HUES6 (cell line): ENCODE measurements around the gene LRBA.

Source experiments
- H3K27ac ChIP-seq: 2 replicates; pipeline ENCODE4 v1.7.0; 2013; ENCODE audit warnings: low read depth, mild to moderate bottlenecking, low read length, inconsistent platforms
- H3K27me3 ChIP-seq: 2 replicates; pipeline ENCODE4 v1.6.1; 2013; ENCODE audit warnings: low read length; ENCODE audit not compliant: control insufficient read depth, insufficient read depth
- H3K36me3 ChIP-seq: 2 replicates; pipeline ENCODE4 v1.6.1; 2013; ENCODE audit warnings: low read length; ENCODE audit not compliant: control insufficient read depth, insufficient read depth
- H3K4me1 ChIP-seq: 2 replicates; pipeline ENCODE4 v1.6.1; 2013; ENCODE audit warnings: low read length; ENCODE audit not compliant: control insufficient read depth, insufficient read depth
- H3K4me3 ChIP-seq: 2 replicates; pipeline ENCODE4 v1.5.1; 2013; ENCODE audit warnings: low read depth, low read length
- H3K9ac ChIP-seq: one replicate; pipeline ENCODE4 v1.6.1; 2013; ENCODE audit warnings: mild to moderate bottlenecking, low read length
- H3K9me3 ChIP-seq: 2 replicates; pipeline ENCODE4 v1.6.1; 2013; ENCODE audit warnings: low read depth, low read length; ENCODE audit not compliant: control insufficient read depth, insufficient read depth

The LRBA gene

GRCh38 chr4:150348079-150348478, 667.0 kb downstream of the LRBA start:
- Histone ChIP-seq H3K4me1 (no peaks in the 10 kb centered on the region), H3K9ac (no peak overlapping the region), H3K4me3 (no peak overlapping the region), H3K36me3 (no peaks in the 10 kb centered on the region), H3K27me3 (no peaks in the 10 kb centered on the region), H3K9me3 (no peaks in the 10 kb centered on the region), H3K27ac (no peak overlapping the region)

GRCh38 chr4:150345207-150345744, 669.8 kb downstream of the LRBA start:
- H3K9ac ChIP-seq, result no peak overlapping the region
- no peaks in the 10 kb centered on the region for H3K9me3 ChIP-seq
- no peaks in the 10 kb centered on the region for H3K36me3 ChIP-seq
- no peak overlapping the region for H3K4me3 ChIP-seq
- H3K4me1 ChIP-seq, result no peaks in the 10 kb centered on the region
- H3K27me3 ChIP-seq, result no peaks in the 10 kb centered on the region
- no peak overlapping the region for H3K27ac ChIP-seq

GRCh38 chr4:150343796-150344195, 671.3 kb downstream of the LRBA start:
- H3K9me3 ChIP-seq, result no peaks in the 10 kb centered on the region
- H3K36me3 ChIP-seq, result no peaks in the 10 kb centered on the region
- H3K4me1 ChIP-seq, result no peaks in the 10 kb centered on the region
- H3K27ac ChIP-seq, result no peak overlapping the region
- no peaks in the 10 kb centered on the region for H3K27me3 ChIP-seq
- no peak overlapping the region for H3K4me3 ChIP-seq
- H3K9ac ChIP-seq, result no peak overlapping the region

DNA sequence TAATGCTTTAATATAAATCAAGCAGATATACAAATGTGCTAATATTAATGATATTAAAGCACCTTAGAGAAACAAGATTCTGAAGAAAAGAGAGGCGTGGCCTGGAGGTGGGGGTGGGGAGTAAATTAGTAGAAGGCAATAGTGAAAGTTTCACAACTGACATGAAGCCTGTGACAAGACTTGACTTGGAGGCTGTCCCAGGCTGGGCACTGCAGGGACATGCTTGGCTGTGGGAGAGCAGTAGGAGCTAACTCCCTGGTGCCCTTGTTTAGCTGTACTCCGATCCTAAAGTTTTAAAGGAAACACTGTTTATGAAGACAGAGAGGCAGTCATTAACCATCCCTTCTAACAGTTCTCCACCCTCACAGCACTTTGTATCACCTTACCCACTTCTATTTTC, 672.1 kb downstream of the LRBA start:
- Histone ChIP-seq H3K27me3 (no peaks in the 10 kb centered on the region), H3K9me3 (no peaks in the 10 kb centered on the region), H3K4me3 (no peak overlapping the region), H3K9ac (no peak overlapping the region), H3K27ac (no peak overlapping the region), H3K36me3 (no peaks in the 10 kb centered on the region), H3K4me1 (peaks cover 1% of the 10 kb centered on the region)

- H3K27ac ChIP-seq, result no peak overlapping the region
- peaks cover 8% of the 10 kb centered on the region for H3K4me1 ChIP-seq
- no peak overlapping the region for H3K9ac ChIP-seq
- no peak overlapping the region for H3K4me3 ChIP-seq
- no peaks in the 10 kb centered on the region for H3K9me3 ChIP-seq
- H3K27me3 ChIP-seq, result no peaks in the 10 kb centered on the region
- H3K36me3 ChIP-seq, result no peaks in the 10 kb centered on the region
Observed at GRCh38 chr4:150337734-150338133, 677.4 kb downstream of the LRBA start.

DNA sequence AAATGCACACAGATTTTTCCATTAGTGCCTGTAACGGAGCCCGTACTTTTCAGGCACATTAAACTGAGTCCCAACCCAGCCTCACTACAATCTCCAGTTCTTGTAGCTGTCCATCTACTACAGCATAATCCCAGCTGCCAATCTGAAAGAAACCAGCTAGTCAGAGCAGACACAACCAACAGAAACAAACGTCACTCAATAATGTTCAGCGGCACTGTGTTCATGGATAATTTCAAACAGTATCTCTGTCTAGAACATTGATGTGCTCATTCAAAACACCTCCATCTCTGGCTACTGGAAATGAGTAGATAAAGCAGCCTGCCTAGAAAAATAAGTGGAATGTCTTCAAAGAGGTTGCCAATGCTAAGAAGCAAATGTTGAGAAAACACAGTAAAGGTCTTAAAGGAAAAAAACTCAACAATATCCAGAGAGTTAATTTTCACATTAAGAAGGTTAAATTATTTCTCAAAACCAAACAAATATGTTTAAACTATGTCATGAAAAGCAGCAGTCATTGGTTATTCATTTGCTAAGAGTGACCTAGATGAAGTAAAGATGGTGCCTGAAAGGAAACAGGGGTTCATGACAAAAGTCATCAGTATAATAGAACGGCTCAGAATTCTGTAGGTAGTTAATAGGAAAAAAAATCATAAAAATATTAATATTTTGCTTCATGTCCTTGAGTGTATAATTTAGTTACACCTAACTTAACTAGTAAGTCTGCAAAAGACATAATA, 678.2 kb downstream of the LRBA start:
- no peaks in the 10 kb centered on the region for H3K9me3 ChIP-seq
- no peak overlapping the region for H3K27ac ChIP-seq
- no peak overlapping the region for H3K4me3 ChIP-seq
- H3K27me3 ChIP-seq, result no peaks in the 10 kb centered on the region
- H3K4me1 ChIP-seq, result peaks cover 8% of the 10 kb centered on the region
- H3K36me3 ChIP-seq, result no peaks in the 10 kb centered on the region
- H3K9ac ChIP-seq, result no peak overlapping the region

GRCh38 chr4:150332961-150333360, 682.1 kb downstream of the LRBA start:
- Histone ChIP-seq H3K4me3 (no peak overlapping the region), H3K27ac (no peak overlapping the region), H3K27me3 (no peaks in the 10 kb centered on the region), H3K9ac (no peak overlapping the region), H3K4me1 (peaks cover 7% of the 10 kb centered on the region), H3K9me3 (no peaks in the 10 kb centered on the region), H3K36me3 (no peaks in the 10 kb centered on the region)

GRCh38 chr4:150332086-150332485, 683.0 kb downstream of the LRBA start:
- H3K9ac ChIP-seq, result no peak overlapping the region
- H3K27me3 ChIP-seq, result no peaks in the 10 kb centered on the region
- H3K36me3 ChIP-seq, result no peaks in the 10 kb centered on the region
- H3K4me3 ChIP-seq, result no peak overlapping the region
- H3K4me1 ChIP-seq, result no peaks in the 10 kb centered on the region
- no peak overlapping the region for H3K27ac ChIP-seq
- no peaks in the 10 kb centered on the region for H3K9me3 ChIP-seq

DNA sequence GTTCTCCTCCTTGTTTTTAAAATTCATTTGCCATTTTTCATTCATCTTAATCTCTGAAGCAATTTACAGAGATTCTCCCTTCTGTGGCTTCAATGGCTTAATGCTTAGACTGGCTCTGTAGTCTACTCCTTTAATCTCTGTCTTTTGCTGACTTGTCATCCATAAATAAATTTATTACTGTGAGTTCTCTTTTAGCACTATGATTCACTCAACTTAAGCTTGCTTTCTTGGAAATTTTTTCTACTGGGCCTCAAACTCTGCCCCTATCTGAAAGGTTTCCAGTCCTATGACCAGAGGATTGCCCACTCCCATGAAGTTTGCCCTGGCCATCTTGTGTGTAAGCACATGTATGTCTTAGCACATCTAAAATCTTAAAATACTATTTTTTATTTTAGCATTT, 685.7 kb downstream of the LRBA start:
- no peak overlapping the region for H3K9ac ChIP-seq
- H3K27ac ChIP-seq, result no peak overlapping the region
- H3K4me3 ChIP-seq, result no peak overlapping the region
- H3K4me1 ChIP-seq, result no peaks in the 10 kb centered on the region
- no peaks in the 10 kb centered on the region for H3K27me3 ChIP-seq
- H3K36me3 ChIP-seq, result no peaks in the 10 kb centered on the region
- H3K9me3 ChIP-seq, result no peaks in the 10 kb centered on the region

DNA sequence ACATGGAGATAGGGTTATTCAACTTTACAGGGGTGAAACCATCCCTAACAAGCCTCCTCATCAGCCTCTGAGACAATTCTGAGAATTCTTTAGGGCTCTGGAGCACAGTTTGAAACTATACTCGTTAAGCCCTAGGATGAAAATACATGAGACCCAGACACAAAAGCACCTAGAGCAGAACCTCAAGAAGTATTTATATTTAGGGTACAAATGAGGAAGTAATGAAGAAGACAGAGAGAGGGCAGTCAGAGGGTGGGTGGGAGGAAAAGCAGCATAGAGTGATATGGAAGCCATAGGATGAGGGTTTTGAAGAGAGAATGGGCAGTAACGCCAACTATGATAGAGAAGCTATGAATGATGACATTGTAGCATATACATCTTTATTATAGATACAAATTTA, 686.6 kb downstream of the LRBA start:
- Histone ChIP-seq H3K36me3 (no peaks in the 10 kb centered on the region), H3K4me3 (no peak overlapping the region), H3K9me3 (no peaks in the 10 kb centered on the region), H3K27me3 (no peaks in the 10 kb centered on the region), H3K4me1 (peaks cover 5% of the 10 kb centered on the region; the same call in 1 of the 2 replicates), H3K27ac (no peak overlapping the region), H3K9ac (no peak overlapping the region)

DNA sequence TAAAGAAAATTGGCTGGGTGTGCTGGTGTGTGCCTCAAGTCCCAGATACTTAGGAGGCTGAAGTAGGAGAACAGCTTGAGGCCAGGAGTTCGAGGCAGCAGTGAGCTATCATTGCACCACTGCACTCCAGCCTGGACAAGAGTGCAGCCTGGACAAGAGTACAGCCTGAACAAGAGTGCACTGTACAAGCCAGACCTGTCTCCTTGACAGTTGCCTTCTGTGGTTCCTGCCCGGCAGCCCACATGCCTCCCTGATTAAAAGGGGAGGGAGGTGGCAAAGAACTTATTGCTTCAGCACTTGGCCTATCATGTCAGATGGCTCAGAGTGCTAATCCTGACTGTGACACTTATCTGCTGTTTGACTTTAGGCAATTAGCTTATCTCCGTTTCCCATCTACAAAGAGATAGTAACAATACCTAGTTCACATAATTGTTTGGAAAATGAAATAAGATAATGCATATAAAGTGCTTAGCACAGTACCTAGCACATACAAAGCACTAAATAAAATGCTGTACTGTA, 687.8 kb downstream of the LRBA start:
- H3K9me3 ChIP-seq, result no peaks in the 10 kb centered on the region
- no peaks in the 10 kb centered on the region for H3K27me3 ChIP-seq
- peaks cover 5% of the 10 kb centered on the region; the same call in 1 of the 2 replicates for H3K4me1 ChIP-seq
- H3K27ac ChIP-seq, result no peak overlapping the region
- H3K9ac ChIP-seq, result no peak overlapping the region
- no peak overlapping the region for H3K4me3 ChIP-seq
- H3K36me3 ChIP-seq, result no peaks in the 10 kb centered on the region
